ENCODE measurements around the gene SLAIN2.
"Not testable (repeated sequence)": the region's sequence is repeated elsewhere in the genome, so short reads cannot be mapped to it uniquely, and the experiment has no call there.

Gene SLAIN2

DNA sequence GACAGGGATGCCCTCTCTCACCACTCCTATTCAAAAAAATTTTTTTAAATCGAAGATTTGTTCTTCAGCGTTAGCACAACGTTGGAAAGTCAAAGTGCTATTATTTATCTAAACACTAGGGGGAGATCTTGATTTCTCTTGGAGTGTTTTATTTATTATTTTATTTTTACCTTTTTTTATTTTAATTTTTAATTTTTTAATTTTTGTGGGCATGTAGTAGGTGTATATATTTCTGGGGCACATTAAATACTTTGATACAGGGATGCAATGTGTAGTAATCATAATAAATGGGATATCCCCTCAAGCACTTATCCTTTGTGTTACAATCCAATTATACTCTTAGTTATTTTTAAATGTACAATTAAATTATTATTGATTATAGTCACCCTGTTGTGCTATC lies 104.4 kb downstream of the SLAIN2 start:
- peak; percentile 8 for DNase-seq (ENCODE audit: low read depth)

DNA sequence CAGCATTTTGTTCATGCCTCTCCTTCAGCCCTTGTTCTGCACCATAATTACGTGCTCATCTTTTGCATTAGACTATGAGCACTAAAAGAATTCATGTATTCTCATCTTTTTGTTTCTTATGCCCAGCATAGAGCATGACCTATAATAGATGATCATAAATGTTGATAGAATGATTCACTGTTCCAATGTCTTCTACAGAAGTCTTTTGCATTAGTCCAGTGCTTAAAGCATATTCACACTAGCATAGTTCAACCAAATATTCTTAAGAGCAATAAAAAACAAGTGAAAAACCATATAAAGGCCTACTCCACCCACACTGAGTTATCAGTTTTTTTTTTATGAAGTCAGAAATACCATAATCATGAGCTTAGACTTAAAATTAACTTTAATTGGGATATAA lies 105.3 kb downstream of the SLAIN2 start:
- DNase-seq (ENCODE audit: low read depth): no peak

GRCh38 chr4:48449151-48449550 lies 107.8 kb downstream of the SLAIN2 start:
- no peak for DNase-seq (ENCODE audit: low read depth)

GRCh38 chr4:48450740-48451139 lies 109.4 kb downstream of the SLAIN2 start:
- no peak for DNase-seq (ENCODE audit: low read depth)

DNA sequence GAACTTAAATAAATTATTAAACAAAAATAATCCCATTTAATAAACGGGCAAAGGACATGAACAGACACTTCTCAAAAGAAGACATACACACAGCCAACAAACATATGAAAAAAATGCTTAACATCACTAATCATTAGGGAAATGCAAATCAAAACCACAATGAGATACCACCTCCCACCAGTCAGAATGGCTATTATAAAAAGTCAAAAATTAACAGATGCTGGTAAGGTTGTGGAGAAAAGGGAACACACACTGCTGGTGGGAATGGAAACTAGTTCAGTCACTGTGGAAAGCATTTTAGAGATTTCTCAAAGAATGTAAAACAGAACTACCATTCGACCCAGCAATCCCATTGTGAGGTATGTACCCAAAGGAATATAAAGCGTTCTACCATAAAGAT lies 110.3 kb downstream of the SLAIN2 start:
- DNase-seq (ENCODE audit: low read depth): not testable (repeated sequence)

DNA sequence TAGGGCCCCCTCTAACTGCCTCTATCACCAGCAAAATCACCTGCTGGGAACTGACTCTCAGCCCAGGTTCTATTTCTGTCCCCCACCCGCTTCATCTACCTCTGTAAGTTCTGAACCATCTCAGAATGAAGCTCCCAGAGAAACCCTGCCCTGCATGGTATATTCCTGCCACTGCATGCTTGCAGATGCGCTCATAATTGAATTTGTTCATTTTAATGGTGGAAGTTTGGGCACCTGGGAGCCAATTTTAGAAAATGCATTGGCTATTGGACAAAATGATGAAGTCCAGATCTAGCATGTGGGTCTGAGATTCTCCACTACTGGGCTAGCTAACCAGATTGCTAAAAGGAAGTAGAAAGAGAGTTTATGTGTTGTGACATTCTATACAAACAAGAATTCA lies 113.3 kb downstream of the SLAIN2 start:
- DNase-seq (ENCODE audit: low read depth): no peak

DNA sequence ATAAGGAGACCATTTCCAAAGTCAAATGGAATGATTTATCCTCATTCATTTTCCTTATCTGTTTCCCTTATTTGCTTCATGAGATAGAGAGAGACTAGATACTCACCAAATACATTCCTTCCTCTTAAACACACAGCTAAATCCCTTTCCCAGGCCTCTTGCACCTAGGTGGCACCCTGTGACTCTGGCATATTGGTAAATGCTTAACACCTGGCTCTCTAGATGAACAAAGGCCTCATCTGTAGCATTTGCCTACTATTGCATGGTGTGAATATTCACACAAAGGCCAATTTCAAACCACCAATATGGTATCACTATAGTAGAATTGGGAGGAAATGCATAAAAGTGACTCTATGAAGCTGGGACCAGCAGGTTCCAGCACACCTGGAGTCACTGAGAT lies 119.7 kb downstream of the SLAIN2 start:
- no peak for DNase-seq (ENCODE audit: low read depth)

DNA sequence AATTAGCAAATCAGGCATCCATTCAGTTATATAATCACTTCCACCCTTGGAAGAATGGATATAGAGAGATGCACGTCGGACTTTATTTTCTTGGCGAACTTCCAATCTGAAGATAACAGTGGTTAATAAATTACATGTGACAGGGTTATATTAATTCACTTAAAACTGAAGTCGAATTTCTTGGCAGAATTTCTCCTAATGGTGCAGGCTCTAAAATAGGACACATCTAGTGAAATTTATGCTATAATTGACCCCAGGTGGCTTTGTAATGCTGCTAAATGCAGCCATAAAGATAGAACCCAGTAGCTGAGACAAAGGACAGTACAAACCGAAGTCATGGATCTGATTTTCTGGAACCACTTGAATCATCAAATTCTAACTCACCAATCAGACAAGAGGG lies 121.0 kb downstream of the SLAIN2 start:
- DNase-seq (ENCODE audit: low read depth): no peak

DNA sequence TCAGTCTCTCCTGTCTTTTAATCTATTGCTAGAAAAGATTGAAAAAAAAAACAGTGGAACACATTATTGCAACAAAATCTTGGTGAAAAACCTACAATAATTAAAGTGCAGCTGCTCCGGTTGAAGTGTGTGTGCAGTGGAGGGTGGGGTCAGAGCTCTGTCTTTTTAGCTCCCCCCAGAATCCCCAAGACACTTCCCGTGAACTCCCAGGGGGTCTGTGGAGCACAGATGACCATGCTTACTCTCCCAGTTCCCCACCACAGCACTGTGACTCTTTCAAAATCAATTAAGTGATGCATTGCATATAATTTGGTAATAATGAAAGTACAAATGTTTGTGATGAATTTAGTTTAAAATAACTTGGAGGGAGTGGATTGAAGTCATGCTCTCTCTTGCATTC lies 126.1 kb downstream of the SLAIN2 start:
- DNase-seq (ENCODE audit: low read depth): no peak

DNA sequence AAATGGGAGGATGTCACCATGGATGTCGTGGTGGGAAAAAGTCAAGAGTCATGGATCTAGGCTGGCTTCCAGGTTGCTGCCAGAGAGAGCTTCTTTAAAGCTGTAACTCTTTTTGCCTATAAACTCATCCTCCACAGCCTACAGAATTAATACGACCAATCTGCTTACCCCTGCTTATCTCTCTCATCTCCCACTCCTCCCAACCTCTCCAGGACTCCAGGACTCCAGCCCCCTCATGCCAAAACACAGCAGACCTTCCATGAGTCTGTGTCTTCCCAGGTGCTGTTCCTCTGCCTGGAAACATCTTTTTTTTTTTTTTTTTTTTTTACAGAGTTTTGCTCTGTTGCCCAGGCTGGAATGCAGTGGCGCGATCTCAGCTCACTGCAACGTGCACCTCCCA lies 126.6 kb downstream of the SLAIN2 start:
- no peak for DNase-seq (ENCODE audit: low read depth)

DNA sequence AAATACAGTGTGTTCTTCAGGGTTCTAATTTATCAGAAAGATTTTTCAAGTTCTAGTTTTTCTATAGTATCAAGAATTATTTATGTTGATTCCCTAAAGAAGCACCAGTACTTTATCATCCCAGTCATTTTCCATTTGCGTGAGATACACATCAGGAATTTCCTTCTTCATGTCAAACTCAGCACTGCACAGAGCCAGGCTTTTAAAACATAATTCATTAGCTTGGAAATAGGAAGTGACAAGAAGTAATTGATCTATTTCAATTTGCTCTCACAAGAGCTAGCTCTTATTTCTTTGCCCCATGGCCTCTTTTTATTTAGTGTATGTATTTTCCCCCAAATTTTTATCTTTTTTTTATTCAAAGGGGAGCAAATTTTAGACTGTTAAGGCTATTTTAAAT lies 128.8 kb downstream of the SLAIN2 start:
- DNase-seq (ENCODE audit: low read depth): no peak

- no peak for DNase-seq (ENCODE audit: low read depth)
Measured at GRCh38 chr4:48470570-48470969, 129.2 kb downstream of the SLAIN2 start.

GRCh38 chr4:48472794-48473193 lies 131.5 kb downstream of the SLAIN2 start:
- no peak for DNase-seq (ENCODE audit: low read depth)

DNA sequence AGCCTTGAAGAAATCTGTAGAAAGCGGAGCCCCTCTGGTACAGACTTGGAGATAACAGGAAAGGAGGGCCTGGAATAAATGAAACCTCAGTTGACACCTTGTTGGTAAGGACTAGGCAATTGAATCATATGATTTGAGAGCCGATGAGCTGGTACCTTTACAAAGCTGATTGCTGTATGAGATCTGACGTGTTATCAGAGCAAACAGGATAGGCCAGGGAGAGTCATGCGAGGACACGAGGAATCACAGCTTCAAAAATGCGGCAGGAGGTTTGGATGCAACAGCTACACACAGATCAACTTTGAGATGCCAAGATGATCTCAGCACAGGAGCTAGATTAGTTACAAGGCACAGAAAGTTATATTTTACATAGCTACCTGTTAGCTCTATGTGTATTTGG lies 134.4 kb downstream of the SLAIN2 start:
- DNase-seq (ENCODE audit: low read depth): no peak
